GM19452 (cell line): Measurements from ENCODE around the gene PLS1.
"Not testable (repeated sequence)": the region's sequence is repeated elsewhere in the genome, so short reads cannot be mapped to it uniquely, and the experiment has no call there.

Source experiments
- ATAC-seq: cut with Tn5 transposase; IDR thresholded peaks from one replicate; pipeline ENCODE4 v1.9.1; 2021; ENCODE audit not compliant: unreplicated experiment

Gene PLS1

GRCh38 chr3:142680710-142681109 is 84.5 kb downstream of the PLS1 start:
- ATAC-seq = no peak

DNA sequence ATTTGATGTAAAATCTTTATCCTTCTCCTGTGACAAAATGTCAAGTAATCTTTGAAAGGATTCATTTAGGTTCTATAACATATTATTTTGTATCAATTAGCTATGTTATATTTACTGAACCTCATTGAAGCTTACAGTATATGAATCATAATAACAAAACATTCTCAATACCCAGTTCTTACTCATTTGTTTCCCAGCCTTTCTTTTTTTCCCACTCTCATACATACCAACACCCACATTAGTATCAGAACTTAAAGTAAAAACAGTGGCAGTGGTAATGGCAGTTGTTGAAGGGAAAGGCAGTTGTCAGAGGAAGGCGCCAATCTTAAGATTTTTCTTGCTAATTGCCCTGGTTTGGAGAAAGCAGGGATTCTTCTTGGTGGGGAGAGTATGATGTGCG is 94.4 kb downstream of the PLS1 start:
- ATAC-seq = no peak

GRCh38 chr3:142691527-142691926 is 95.3 kb downstream of the PLS1 start:
- no peak for ATAC-seq

DNA sequence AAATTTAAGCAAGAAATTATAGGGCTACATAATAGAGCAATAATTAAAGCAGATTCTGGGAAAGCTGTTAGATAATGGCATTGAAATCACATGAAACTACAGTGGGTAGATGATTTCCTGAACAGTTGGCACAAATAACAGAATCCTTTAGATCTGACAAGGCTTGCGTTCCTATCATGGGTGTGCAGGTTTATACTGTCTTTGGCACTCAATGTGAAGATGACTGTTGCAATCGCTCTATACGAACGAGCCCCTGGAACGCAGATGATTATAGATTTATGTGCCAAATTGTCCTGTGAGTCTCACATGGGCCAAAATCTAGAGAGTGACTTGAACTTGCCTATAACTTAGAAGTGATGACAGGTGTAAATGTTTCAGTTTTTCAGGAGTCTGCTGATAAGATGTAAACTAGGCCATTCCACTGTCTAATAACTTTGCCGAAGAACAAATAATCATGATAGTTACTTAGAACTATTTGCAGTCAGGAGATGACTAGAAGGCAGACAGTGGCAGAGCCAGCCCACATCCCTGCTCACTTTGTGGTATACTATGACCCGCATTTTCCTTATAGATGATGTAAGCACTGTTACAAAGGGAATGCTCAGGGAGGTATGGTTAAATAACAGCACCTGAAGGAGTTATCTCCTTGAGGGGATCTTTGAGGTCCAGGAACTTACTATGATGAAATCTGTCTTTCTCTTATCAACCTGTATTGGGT is 97.1 kb downstream of the PLS1 start:
- no peak for ATAC-seq

DNA sequence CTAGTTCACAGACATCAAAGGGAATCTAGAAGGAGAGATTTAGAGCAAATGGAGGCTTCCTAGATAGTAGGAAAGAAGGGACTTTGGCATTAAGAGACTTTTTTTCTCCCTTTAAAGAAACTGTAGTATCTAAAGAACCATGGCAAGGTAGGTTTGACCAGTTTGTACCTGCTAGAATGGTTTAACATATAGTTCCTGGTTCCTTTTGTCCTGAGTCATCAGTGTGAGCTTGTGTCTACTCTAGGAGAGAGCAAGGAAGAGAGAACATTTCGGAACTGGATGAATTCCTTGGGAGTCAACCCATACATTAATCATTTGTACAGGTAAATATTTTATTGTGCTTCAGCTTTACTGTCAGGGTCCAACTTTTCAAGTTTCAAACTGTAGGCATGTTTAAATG is 98.0 kb downstream of the PLS1 start:
- ATAC-seq = no peak

DNA sequence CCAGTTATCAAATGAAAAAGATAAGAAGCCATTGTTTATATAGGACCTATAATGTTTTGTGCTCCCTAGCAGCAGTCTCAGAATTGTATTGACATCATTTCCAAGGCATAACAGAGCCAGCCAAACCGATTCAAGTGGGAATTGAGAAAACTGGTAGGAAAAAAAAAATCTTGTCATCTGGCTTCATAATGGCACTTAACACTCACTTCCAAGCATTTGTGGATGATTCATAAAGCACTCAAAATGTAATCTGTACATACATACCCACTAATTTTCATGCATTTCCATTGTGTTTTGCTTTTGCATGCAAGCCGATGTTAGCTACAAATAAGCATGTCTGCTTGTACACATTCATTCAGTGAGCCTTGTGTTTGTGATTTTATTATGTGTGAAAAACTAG is 109.0 kb downstream of the PLS1 start:
- no peak for ATAC-seq

GRCh38 chr3:142706321-142707127 is 110.3 kb downstream of the PLS1 start:
- ATAC-seq = no peak

GRCh38 chr3:142709207-142709606 is 113.0 kb downstream of the PLS1 start:
- ATAC-seq = no peak

DNA sequence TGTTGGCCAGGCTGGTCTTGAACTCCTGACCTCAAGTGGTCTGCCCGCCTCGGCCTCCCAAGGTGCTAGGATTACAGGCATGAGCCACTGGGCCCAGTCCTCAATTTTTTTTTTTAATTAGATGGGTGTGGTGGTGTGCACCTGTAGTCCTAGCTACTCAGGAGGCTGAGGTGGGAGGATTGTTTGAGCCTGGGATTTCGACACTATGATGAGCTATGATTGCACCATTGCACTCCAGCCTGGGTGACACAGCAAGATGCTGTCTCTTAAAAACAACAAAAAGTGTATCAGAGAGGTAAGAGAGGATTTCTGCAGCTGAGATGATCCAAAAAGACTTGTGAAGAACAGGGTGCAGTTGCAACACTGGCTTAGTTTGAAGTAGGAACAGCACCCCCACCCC is 118.7 kb downstream of the PLS1 start:
- not testable (repeated sequence) for ATAC-seq

DNA sequence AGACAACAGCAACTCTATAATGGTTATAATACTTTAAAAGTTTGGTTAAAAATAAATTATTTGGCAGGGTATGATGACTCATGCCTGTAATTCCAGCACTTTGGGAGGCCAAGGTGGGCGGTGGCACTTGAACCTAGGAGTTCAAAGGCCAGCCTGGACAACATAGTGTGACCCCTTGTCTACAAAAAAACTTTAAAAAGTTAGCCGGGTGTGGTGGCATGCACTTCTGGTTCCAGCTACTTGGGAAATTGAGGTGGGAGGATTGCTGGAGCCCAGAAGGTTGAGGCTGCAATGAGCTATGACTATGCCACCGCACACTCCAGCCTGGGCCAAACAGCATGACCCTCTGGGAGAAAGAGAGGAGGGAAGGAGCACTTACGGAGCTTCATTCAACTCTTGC is 119.9 kb downstream of the PLS1 start:
- ATAC-seq = no peak

DNA sequence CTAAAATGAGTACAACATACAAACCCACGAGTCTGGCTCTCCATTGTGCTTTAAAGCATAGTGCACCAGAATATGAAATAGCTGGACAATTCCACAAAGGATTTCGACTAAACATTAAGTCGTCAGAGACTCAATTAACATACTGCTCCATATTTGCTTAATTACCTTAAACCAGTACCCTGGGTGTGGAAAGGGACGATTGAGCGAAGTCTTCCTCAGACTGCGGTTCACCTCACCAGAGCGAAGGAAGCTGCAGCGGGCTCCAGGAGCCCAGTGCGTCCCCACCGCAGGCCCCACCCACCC is 127.4 kb downstream of the PLS1 start:
- peak; percentile 17 for ATAC-seq

DNA sequence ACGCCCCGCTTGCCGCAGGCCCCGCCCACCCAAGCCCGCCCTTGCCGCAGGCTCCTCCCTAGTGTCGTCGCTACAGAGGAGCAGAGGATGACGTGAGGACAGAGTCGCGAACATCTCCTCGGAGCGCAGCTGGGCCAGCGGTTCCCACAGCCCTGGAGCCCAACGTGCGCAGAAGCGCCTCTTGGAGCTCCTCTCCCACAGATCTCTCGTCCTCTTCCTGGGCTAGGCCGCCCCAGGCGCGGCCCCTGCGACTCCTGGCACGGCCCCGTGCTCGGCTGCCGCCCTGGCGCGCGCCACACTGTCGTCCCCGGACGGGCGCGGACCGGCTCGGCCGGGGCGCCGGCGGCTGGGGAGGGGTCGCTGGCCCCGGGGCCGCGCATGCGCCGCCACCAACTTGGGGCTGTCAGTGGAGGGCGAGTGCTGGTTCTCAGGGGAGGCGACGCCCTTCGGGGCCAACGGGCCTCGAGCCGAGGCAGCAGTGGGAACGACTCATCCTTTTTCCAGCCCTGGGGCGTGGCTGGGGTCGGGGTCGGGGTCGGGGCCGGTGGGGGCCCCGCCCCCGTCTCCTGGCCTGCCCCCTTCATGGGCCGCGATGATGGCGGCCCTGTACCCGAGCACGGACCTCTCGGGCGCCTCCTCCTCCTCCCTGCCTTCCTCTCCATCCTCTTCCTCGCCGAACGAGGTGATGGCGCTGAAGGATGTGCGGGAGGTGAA is 127.9 kb downstream of the PLS1 start, which contains the start of gene TRPC1:
TRPC1 (plus strand) TSS at position 67 of the 714 bp plus-strand sequence; CDS start at position 593, 526 bp downstream.
- ATAC-seq = peak; percentile 96

DNA sequence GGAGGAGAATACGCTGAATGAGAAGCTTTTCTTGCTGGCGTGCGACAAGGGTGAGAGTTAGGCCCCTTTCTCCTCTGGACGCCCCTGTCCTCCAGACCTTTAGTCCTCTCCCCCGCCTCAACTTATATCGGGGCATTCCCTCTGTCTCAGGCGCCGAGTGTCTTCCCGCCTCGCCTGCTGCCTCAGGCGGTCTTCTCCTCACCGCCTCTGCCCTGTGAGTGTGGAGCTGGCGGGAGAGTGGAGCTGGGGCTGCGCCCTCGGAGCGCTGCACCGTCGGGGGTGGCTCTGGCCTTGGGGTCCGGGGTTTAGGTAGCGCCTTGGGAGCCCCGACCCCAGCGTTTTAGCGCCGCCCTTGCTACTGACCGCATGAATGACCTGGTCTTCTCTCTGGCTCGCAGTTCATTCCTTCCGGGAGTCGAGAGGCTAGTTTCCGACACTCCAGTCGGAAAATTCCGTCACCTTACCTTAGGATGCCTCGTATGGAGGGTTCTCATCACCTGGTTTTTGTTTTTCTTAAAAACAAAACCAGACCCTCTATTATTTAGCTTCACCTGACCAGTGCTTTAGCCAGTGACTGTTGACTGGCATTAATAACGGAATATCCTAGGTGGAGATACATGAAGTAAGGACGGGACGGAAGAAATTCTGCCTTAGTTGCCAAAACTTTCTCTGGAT is 128.6 kb downstream of the PLS1 start:
- ATAC-seq = peak; percentile 5

DNA sequence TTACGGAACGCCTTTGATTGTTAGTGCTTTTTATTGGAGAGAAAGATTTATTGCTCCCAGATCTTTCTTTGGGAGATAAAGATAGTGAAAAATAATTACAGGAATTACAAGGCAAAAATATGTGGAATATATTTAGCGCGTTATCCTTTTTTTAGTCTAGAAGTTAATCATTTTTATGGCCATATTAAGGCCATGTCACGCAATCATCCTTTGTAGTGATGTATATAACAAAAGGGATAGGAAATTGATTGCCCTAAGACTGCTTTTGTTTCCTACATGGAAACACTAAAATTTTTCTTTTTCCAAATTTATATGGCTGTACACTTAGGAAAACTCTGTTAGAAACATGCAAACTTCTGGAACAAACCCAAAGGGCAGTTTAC is 129.2 kb downstream of the PLS1 start:
- ATAC-seq = no peak

- ATAC-seq = no peak
Measured at GRCh38 chr3:142726017-142726416, 129.8 kb downstream of the PLS1 start.

- ATAC-seq = no peak
Measured at GRCh38 chr3:142732066-142732465, 135.9 kb downstream of the PLS1 start.

GRCh38 chr3:142734834-142735233 is 138.6 kb downstream of the PLS1 start:
- no peak for ATAC-seq

GRCh38 chr3:142735462-142735861 is 139.3 kb downstream of the PLS1 start:
- no peak for ATAC-seq

GRCh38 chr3:142738396-142738795 is 142.2 kb downstream of the PLS1 start:
- no peak for ATAC-seq

DNA sequence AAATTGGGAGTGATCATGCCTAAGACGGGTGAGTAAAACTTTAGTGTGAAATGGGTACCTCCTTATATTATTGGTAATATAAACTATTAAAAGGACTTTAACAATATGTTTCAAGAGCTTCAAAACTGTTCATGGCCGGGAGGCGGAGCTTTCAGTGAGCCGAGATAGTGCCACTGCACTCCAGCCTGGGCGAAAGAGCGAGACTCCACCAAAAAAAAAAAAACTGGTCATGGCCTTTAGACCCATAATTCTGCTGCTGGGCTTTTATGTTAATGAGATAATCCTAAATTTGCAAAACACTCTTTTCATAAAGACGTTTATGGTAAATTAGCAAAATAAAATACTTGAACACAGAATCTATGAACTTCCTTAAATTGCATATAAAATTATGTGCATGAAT is 150.5 kb downstream of the PLS1 start:
- no peak for ATAC-seq

DNA sequence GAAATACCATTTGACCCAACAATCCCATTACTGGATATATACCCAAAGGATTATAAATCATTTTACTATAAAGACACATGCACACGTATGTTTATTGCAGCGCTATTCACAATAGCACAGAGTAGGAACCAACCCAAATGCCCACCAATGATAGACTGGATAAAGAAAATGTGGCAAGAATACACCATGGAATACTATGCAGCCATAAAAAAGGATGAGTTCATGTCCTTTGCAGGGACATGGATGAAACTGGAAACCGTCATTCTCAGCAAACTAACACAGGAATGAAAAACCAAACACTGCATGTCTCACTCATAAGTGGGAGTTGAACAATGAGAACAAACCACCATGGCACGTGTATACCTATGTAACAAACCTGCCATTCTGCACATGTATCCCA is 154.3 kb downstream of the PLS1 start:
- ATAC-seq = not testable (repeated sequence)
